B cell (primary cell): ENCODE results near the gene DRC7. TPM values are rescaled to one million over a fixed set of nuclear protein-coding genes. Genes with fewer than 3 reads are reported as not detected.

Experiments
- ATAC-seq: fragments of 200-7000 bp; cut with Tn5 transposase; one replicate; pipeline ENCODE4 v1.10.0; 2021; ENCODE audit warnings: low read depth, mild to moderate bottlenecking, moderate number of reproducible peaks, moderate library complexity
- CTCF ChIA-PET: fragments of 350-600 bp; sonication (Branson Sonifier 250); formaldehyde crosslinking; loops from one replicate; lab custom pipeline; 2021; ENCODE audit warnings: antibody characterized with exemption, inconsistent platforms; lab: Charles Lee
- POLR2A ChIA-PET: fragments of 350-600 bp; sonication (Branson Sonifier 250); formaldehyde crosslinking; loops from one replicate; lab custom pipeline; 2021; ENCODE audit warnings: antibody characterized with exemption; lab: Charles Lee
- DNase-seq: peaks from one replicate; pipeline ENCODE4 v3.0.0; 2013
- H2AFZ ChIP-seq: 2 replicates; pipeline ENCODE4 v1.6.1; 2012; ENCODE audit warnings: mild to moderate bottlenecking, low read depth, low read length; ENCODE audit not compliant: insufficient read depth, poor library complexity, severe bottlenecking
- H3K27ac ChIP-seq, 2 donors: 1 replicate in 1 of 2; 2 replicates in 1 of 2; pipeline ENCODE4 v1.5.1; 2012 to 2013; ENCODE audit warnings: low read length in 2 of 2, mild to moderate bottlenecking in 2 of 2, moderate library complexity in 1 of 2
- H3K27me3 ChIP-seq, 4 experiments: fragments of 200-600 bp in 1 of 4; sonication (generic) in 1 of 4; replicated peaks in 1 of 4; 1 replicate in 2 of 4; 2 replicates in 2 of 4; pipeline versions ENCODE4 v1.6.1 to v1.7.0; 2013 to 2016; ENCODE audit warnings: low read length in 3 of 4, mild to moderate bottlenecking in 2 of 4, mixed read lengths in 1 of 4, moderate library complexity in 1 of 4; ENCODE audit not compliant: insufficient read depth in 4 of 4, control insufficient read depth in 3 of 4; ENCODE audit errors: control extremely low read depth in 1 of 4
- H3K36me3 ChIP-seq, 2 experiments: replicated peaks in 1 of 2; 1 replicate in 1 of 2; 2 replicates in 1 of 2; pipeline versions ENCODE4 v1.6.1 to v1.7.1; 2013; ENCODE audit warnings: low read length in 1 of 2; ENCODE audit not compliant: insufficient read depth in 2 of 2, control insufficient read depth in 1 of 2; ENCODE audit errors: control extremely low read depth in 1 of 2, extremely low read depth in 1 of 2
- H3K4me1 ChIP-seq, 2 donors: fragments of 200-600 bp in 1 of 2; sonication (generic) in 1 of 2; 1 replicate in 1 of 2; 2 replicates in 1 of 2; pipeline versions ENCODE4 v1.5.1 to v1.6.1; 2013 to 2017; ENCODE audit warnings: low read length in 2 of 2; ENCODE audit not compliant: control insufficient read depth in 2 of 2, insufficient read depth in 2 of 2
- H3K4me2 ChIP-seq: replicated peaks from 2 replicates; pipeline ENCODE3; 2012; ENCODE audit warnings: mild to moderate bottlenecking, low read depth, low read length; ENCODE audit not compliant: poor library complexity, severe bottlenecking
- H3K4me3 ChIP-seq, 5 experiments: fragments of 200-600 bp in 1 of 5; sonication (generic) in 1 of 5; 1 replicate in 3 of 5; 2 replicates in 2 of 5; pipeline versions ENCODE4 v1.5.1 to v1.7.0; 2011 to 2016; ENCODE audit warnings: low read length in 4 of 5, mild to moderate bottlenecking in 4 of 5, low read depth in 2 of 5, control low read depth in 1 of 5, moderate library complexity in 1 of 5; ENCODE audit not compliant: insufficient read depth in 1 of 5; ENCODE audit errors: control extremely low read depth in 1 of 5, extremely low read depth in 1 of 5
- H3K79me2 ChIP-seq: fragments of 200-600 bp; sonication (generic); one replicate; pipeline ENCODE4 v1.6.0; 2016; ENCODE audit warnings: low read length; ENCODE audit not compliant: control insufficient read depth, insufficient read depth
- H3K9ac ChIP-seq: fragments of 200-600 bp; sonication (generic); 2 replicates; pipeline ENCODE4 v1.6.1; 2017; ENCODE audit warnings: mild to moderate bottlenecking, low read length, moderate library complexity
- H3K9me3 ChIP-seq, 3 donors: one replicate each; pipeline versions ENCODE4 v1.6.1 to v1.7.1; 2013; ENCODE audit warnings: low read length in 2 of 3; ENCODE audit not compliant: control insufficient read depth in 2 of 3, insufficient read depth in 1 of 3; ENCODE audit errors: control extremely low read depth in 1 of 3
- H4K20me1 ChIP-seq: 2 replicates; pipeline ENCODE4 v1.6.0; 2012; ENCODE audit warnings: mild to moderate bottlenecking, low read length; ENCODE audit not compliant: insufficient read depth, control insufficient read depth, poor library complexity, severe bottlenecking
- H3K27ac Mint-ChIP-seq: one replicate; pipeline ENCODE4 v1.8.0; 2021; ENCODE audit warnings: mixed read lengths
- H3K27me3 Mint-ChIP-seq: one replicate; pipeline ENCODE4 v1.8.0; 2021; ENCODE audit warnings: mixed read lengths
- H3K4me1 Mint-ChIP-seq: one replicate; pipeline ENCODE4 v1.8.0; 2021; ENCODE audit warnings: mixed read lengths
- H3K4me3 Mint-ChIP-seq: one replicate; pipeline ENCODE4 v1.8.0; 2021; ENCODE audit warnings: mixed read lengths
- H3K9me3 Mint-ChIP-seq: one replicate; pipeline ENCODE4 v1.8.0; 2022; ENCODE audit warnings: mixed read lengths; ENCODE audit not compliant: insufficient read depth
- CTCF ChIP-seq: fragments of 200-600 bp; IDR thresholded peaks from one replicate; pipeline ENCODE4 v1.8.0; 2022; ENCODE audit warnings: antibody characterized with exemption, mild to moderate bottlenecking
- EZH2 ChIP-seq: IDR thresholded peaks from 2 replicates; pipeline ENCODE4 v1.6.1; 2012; ENCODE audit warnings: borderline replicate concordance, low read depth, mild to moderate bottlenecking, moderate library complexity, low read length; ENCODE audit not compliant: insufficient read depth, poor library complexity, severe bottlenecking
- WGBS: methylation state at CpG from one replicate; pipeline ENCODE4 v1.1.5; 2013; ENCODE audit warnings: missing lambda C conversion rate; ENCODE audit not compliant: insufficient coverage; 5-methylcytosine and 5-hydroxymethylcytosine counted together
- intact Hi-C: fragments of 100-400 bp; cut with micrococcal nuclease; formaldehyde crosslinking; loops from one replicate; pipeline ENCODE4 v1.10.0; 2022
- polyA plus RNA-seq: library from polyadenylated mRNA; depleted of rRNA; stranded (reverse); fragments of >200 nt; gene quantifications from 2 replicates; pipeline ENCODE4 v1.2.3, GENCODE V29; 2012
- total RNA-seq, 2 donors: library from RNA; stranded (reverse); fragments of 120-200 nt in 1 of 2; gene quantifications; 1 replicate in 1 of 2; 2 replicates in 1 of 2; pipeline versions ENCODE4 v1.2.3 to v1.2.4, GENCODE V29; 2013 to 2022

Gene DRC7
- total and polyA plus RNA-seq, 2 donors (not counting 1 experiment from before 2014, with no cell fraction given), result 0.12 to 0.22 TPM

- intact Hi-C loops, result no loop called here
- no peak overlapping the region for H3K4me3 ChIP-seq
- no peak overlapping the region for H2AFZ ChIP-seq
- Mint-ChIP-seq H3K4me1 (no peaks in the 10 kb centered on the region), H3K9me3 (no peaks in the 10 kb centered on the region), H3K27me3 (no peaks in the 10 kb centered on the region), H3K4me3 (no peak overlapping the region), H3K27ac (no peak overlapping the region)
- no peaks in the 10 kb centered on the region for H3K27me3 ChIP-seq
- ATAC-seq (peak; percentile 65), DNase-seq (peak; percentile 25)
- no peaks in the 10 kb centered on the region for H3K4me1 ChIP-seq
- no peak overlapping the region for H3K4me2 ChIP-seq
- H3K79me2 ChIP-seq, result no peaks in the 10 kb centered on the region
- H3K36me3 ChIP-seq, result no peaks in the 10 kb centered on the region
- no peak overlapping the region for H3K9ac ChIP-seq
- ChIA-PET CTCF (no interaction called here), POLR2A (no interaction called here)
- 86% methylated on average over 5 of the region's 6 CpGs for WGBS
- H3K27ac ChIP-seq, result no peak overlapping the region
- no peaks in the 10 kb centered on the region for H3K9me3 ChIP-seq
- H4K20me1 ChIP-seq, result no peaks in the 10 kb centered on the region
- TF ChIP-seq CTCF (no peak), EZH2 (no peak)
Measured at GRCh38 chr16:57764341-57765159, 69.9 kb downstream of the DRC7 start.

- Histone ChIP-seq H3K79me2 (no peaks in the 10 kb centered on the region), H3K27ac (no peak overlapping the region), H3K9me3 (no peaks in the 10 kb centered on the region), H3K36me3 (no peaks in the 10 kb centered on the region), H3K27me3 (no peaks in the 10 kb centered on the region), H2AFZ (no peak overlapping the region), H3K4me1 (no peaks in the 10 kb centered on the region), H4K20me1 (no peaks in the 10 kb centered on the region), H3K4me3 (no peak overlapping the region), H3K9ac (no peak overlapping the region), H3K4me2 (no peak overlapping the region)
- no peaks in the 10 kb centered on the region for H3K4me1 Mint-ChIP-seq
- intact Hi-C loops, result no loop called here
- H3K27ac Mint-ChIP-seq, result no peak overlapping the region
- ChIA-PET POLR2A (no interaction called here), CTCF (no interaction called here)
- no peak for TF ChIP-seq EZH2
- no peak for TF ChIP-seq CTCF
- H3K4me3 Mint-ChIP-seq, result no peak overlapping the region
- WGBS, result 96% methylated on average over 14 of the region's 17 CpGs
- no peaks in the 10 kb centered on the region for H3K9me3 Mint-ChIP-seq
- no peaks in the 10 kb centered on the region for H3K27me3 Mint-ChIP-seq
- ATAC-seq, result no peak
- DNase-seq, result no peak
Measured at GRCh38 chr16:57765160-57765728, 70.6 kb downstream of the DRC7 start.
